GM15510 (cell line): ENCODE data around the gene PARL.

Experiments used
- POLR2A ChIP-seq: IDR thresholded peaks from 3 replicates; pipeline ENCODE4 v1.6.1; 2011; ENCODE audit warnings: borderline replicate concordance; ENCODE audit not compliant: insufficient read length; ENCODE audit errors: extremely low read depth

Gene PARL

DNA sequence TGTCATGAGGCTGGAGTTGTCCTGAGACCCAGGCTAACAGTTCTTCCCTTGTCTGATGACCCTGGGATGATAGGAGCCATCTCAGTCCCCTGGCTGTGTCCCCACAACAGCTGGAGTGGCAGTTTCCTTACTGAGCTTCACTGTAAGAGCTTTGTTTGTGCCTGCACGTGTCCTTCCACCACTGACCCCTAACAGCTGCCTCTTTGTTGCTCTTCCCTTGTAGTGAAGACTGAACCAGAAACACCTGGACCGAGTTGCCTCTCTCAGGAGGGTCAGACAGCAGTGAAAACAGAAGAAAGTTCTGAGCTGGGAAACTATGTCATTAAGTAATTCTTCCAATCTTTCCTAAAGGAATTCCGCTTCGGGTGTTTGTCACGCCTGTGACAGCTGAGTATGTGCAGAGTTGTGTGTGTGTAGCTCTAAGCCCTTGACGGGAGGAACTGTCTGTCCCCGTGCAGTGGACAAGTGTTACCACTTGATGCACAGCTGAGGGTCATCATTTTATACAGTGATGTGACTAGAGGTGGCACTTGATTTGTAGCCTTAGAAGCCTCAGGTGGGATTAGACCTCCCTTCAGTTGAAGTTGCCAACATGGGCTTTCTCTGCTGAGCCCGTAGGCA, 84.3 kb downstream of the PARL start:
- TF ChIP-seq POLR2A = no peak

DNA sequence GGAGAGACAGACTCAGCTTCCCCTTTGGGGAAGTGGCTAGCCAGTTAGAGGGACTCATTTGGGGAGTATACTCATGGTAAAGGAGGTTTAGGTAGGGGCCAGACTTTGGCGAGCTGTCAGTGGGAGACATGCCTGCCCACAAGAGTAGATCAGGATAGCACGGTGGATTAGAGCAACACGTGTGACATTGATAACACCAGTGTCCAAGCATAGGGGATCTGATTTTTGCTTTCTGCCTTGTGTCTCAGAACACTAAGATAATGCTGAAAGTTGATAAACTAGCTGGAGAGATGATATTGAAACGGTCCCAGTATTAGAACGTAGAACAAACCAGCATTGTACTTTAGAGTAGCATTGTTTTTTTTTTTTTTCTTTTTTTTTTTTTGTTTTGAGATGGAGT, 85.2 kb downstream of the PARL start:
- TF ChIP-seq POLR2A = no peak

DNA sequence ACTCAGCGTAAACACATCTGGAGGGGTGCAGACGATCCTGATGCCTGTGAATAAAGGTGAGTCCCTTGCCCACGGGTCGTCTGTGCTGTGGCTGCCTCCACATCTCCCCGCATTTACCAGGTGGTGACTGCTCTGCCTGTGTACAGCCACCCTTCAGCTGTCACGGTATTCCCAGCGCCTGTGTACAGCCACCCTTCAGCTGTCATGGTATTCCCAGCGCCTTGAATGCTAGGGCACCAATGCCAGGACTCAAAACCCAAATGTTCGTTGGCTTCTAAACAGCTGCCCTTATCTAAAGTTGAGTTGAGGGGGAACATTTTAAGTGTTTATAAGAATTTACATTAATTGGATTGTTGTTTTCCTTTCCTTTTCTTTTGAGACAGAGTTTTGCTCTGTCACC, 86.7 kb downstream of the PARL start:
- no peak for TF ChIP-seq POLR2A

DNA sequence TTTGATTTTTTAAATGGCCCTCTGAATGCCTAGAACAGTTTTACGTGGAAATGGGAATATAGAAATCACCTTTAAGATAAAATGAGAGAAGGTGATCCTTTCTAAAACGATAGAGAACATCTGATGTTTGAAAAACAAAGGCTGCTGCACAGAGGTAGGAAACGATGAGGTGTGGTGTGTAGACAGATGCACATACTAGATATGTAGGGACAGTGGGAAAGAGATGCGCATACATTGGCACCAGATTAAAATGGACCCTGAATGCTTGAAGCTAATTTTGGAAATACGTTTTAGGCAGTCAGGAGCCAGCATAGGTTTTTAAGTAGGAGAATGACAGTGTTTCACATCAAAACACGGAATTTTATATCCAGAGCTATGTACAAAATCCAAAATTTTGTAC, 88.3 kb downstream of the PARL start:
- no peak for TF ChIP-seq POLR2A

DNA sequence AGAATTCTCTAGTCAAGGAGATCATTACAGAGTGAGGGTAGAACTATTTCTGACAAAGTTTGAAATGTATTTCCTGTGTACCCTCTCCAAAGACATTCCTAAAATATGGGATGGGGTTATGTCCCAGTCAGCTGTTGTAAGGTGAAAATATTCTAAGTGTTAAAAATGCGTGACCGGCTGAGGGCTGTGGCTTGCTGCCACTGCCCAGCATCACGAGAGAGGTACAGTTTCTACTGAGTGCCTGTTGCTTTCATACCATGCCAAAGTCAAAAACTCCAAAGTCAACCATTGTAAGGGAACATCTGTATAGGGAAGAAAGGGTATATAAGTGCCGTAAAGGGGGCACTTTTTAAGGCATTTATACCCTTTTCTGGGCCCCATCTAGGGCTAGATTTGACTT, 90.2 kb downstream of the PARL start:
- no peak for TF ChIP-seq POLR2A

DNA sequence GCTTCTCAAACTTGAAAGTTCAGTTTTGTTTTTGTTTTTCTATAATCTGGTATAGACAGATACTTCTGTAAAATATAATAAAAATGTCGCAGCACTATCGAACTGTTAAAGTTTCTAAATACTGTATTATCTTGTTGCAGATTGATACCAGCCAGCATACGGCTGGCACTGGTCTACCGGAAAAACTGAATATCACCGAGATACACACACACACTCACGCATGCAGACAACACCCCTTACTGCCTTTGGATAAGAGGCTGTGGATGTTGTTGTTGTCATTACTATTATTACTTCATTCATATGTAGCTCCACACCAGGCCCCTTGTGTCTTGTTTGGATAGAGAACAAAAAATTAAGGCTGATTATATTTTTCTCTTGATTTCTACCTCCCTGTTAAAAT, 91.7 kb downstream of the PARL start:
- TF ChIP-seq POLR2A = no peak

DNA sequence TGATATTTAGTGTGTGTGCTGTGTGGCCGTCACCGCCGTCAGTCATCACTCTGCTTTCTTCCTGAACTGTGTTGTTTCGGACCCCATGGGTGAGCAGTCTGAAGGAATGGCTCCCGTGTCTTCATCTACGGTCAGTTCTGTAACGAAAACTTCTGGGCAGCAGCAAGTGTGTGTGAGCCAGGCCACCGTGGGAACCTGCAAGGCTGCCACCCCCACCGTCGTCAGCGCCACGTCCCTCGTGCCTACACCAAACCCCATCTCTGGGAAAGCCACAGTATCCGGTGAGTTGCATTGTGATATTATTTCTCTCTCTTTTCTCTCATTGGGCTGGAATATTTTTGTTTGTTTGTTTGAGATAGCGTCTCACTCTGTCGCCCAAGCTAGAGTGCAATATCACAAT, 94.0 kb downstream of the PARL start:
- no peak for TF ChIP-seq POLR2A

DNA sequence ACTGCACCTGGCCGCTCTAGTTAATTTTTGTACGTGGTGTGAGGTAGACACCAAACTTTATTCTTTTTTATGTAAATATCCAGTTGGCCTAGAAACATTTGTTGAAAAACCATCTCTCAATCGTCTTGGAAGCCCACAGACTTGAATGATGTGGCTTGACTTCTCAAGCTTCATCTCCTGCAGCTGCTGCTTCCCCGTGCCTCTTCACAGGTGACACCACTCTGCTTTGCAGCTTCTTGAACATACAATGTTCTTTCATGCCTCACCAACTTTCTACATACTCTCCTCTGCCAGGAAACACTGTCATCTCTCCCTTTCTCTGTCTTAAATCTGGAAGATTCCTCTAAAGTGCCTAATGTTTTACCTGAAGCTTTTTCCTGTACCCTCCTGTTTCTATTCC, 94.9 kb downstream of the PARL start:
- no peak for TF ChIP-seq POLR2A

DNA sequence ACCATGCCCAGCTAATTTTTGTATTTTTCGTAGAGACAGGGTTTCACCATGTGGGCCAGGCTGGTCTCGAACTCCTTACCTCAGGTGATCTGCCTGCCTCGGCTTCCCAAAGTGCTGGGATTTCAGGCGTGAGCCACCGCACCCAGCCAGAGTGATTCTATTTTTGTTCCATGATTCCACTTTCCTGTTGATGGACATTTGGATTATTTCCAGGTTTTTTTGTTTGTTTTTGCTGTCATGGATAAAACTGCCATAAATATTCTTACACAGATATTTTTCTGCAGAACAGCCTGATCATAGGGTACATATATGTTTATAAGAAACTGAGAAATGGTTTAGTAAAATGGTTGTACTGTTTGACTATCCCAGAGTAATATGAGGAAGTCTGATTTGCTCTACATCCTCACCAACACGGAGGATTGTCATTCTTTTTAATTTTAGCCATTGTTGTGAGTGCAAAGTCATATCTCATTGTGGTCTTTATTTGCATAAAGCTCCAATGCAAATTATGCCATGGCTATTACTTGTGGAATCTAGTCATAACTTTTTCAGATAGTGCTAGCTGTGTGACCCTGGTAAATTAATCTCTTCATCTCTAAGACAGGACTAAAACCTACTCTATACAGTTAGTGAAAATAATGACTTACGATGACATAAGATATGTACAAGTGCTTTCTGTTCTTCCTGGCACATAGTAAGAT, 102.0 kb downstream of the PARL start:
- TF ChIP-seq POLR2A = no peak

DNA sequence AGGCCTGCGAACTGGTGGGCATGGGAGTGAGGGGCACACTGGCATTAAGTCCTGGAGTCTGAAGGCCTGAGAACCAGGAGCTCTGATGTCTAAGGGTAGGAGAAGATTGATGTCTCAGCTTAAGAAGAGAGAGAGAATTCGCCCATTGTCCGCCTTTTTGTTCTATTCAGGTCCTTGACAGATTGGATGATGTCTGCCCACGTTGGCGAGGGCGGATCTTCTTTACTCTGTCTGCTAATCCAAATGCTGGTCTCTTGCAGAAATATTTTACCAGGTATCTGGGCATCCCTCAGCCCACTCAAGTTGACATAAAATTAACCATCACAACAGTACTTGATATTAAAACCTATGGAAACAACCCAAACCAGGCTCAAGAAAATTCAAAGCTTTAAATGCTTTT, 103.4 kb downstream of the PARL start:
- no peak for TF ChIP-seq POLR2A

DNA sequence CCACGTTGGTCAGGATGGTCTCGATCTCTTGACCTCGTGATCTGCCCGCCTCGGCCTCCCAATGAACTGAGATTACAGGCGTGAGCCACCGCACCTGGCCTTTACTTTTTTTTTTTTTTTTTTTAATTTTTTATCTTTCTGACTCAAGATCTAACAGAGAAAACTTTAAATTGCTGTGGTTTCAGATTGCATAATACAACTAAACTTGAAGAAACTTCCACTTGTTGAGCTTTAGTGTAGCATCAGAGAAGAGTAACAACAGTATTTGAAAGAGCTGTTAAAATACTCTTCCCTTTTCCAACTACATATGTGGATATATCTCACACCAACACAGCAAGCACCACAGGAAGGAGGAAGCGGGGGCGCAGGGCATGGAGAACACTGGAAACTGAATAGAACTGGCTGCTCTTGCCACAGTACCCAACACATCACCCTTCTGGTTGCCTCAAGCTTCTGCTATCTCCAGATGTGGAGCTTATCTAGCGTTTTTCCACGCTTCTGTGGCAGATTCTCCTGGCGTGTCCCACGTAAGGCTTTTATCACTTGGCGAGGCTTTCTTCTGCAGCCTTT, 104.7 kb downstream of the PARL start:
- TF ChIP-seq POLR2A = no peak
